Left lung (tissue), 10 donors: ENCODE measurements around the gene SCGB3A2. TPM values are rescaled to one million over a fixed set of nuclear protein-coding genes. Genes with fewer than 3 reads are reported as not detected.

Experiments
- ATAC-seq: fragments of 200-7000 bp; cut with Tn5 transposase; one replicate; pipeline ENCODE4 v1.9.1; 2020; ENCODE audit warnings: moderate library complexity
- DNase-seq, 4 donors: peaks; one replicate each; pipeline ENCODE4 v3.0.0-alpha.2; 2013 to 2020
- H3K27ac ChIP-seq, 2 donors: fragments of 200-600 bp; sonication (generic) in 1 of 2; one replicate each; pipeline versions ENCODE4 v1.5.0 to v1.8.0; 2020 to 2021
- H3K27me3 ChIP-seq, 2 donors: fragments of 200-600 bp; sonication (generic) in 1 of 2; one replicate each; pipeline versions ENCODE4 v1.5.0 to v1.8.0; 2020 to 2021
- H3K36me3 ChIP-seq, 2 donors: fragments of 200-600 bp; sonication (generic) in 1 of 2; one replicate each; pipeline versions ENCODE4 v1.5.0 to v1.8.0; 2020 to 2021
- H3K4me1 ChIP-seq, 2 donors: fragments of 200-600 bp; one replicate each; pipeline ENCODE4 v1.8.0; 2021
- H3K4me3 ChIP-seq, 2 donors: fragments of 200-600 bp; sonication (generic) in 1 of 2; one replicate each; pipeline versions ENCODE4 v1.5.0 to v1.8.0; 2020 to 2021; ENCODE audit warnings: mild to moderate bottlenecking in 1 of 2
- H3K9me3 ChIP-seq, 2 donors: fragments of 200-600 bp; sonication (generic) in 1 of 2; one replicate each; pipeline versions ENCODE4 v1.5.0 to v1.8.0; 2020 to 2021
- intact Hi-C, 2 donors: fragments of 100-400 bp; cut with DNase I; formaldehyde crosslinking; loops; one replicate each; pipeline versions ENCODE4 v1.11.2 to v1.14.2; 2022
- polyA plus RNA-seq, 6 donors: library from polyadenylated mRNA; unstranded; fragments of 120-200 nt; gene quantifications; one replicate each; pipeline ENCODE4 v1.2.1, GENCODE V29; 2013; ENCODE audit not compliant: insufficient read length in 6 of 6
- total RNA-seq, 2 donors: library from RNA; stranded (reverse); fragmentation: NEBNext Ultra II Directional; extraction: Animal tissue kit (Norgen Biotek cat#: 25700); gene quantifications; one replicate each; pipeline ENCODE4 v1.2.1, GENCODE V29; 2021
- TF ChIP-seq, protein P1 (sequence below), 2 donors: fragments of 200-600 bp; sonication (generic) in 1 of 2; IDR thresholded peaks; one replicate each; pipeline versions ENCODE4 v1.5.0 to v1.8.0; 2021; ENCODE audit warnings: antibody characterized with exemption in 2 of 2
- donor health status: DM: no; HTN: yes; CAD: no.
- donor health status: DM: no; HTN: no; CAD: no.

Gene SCGB3A2
- total and polyA plus RNA-seq, 8 donors, result 76.6 to 2,625 (median 1,609) TPM

DNA sequence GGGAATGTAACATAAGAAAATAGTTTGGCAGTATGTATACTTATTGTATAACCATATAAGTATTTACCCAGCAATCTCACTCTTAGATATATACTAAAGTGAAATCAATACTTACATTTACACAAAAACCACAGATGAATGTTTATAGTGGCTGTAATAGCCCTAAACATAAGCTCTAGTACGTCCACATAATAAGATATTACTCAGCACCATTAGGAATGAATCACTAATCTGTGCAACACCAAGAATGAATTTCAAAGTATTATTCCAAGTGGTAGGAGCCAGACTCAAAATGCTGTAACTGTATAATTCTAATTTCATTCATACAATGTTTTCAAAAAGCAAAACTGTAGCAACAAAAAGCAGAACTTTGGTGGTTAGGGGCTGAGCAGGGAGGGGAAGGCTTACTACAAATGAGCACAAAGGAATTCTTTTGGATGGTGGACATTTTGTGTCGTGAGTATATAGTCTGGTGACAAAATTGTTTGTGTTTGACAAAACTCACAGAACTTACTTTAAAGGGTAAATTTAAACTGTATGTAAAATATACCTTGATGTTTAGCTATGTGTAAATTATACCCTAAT lies 39.7 kb downstream of the SCGB3A2 start:
- intact Hi-C loops, result no loop called here

DNA sequence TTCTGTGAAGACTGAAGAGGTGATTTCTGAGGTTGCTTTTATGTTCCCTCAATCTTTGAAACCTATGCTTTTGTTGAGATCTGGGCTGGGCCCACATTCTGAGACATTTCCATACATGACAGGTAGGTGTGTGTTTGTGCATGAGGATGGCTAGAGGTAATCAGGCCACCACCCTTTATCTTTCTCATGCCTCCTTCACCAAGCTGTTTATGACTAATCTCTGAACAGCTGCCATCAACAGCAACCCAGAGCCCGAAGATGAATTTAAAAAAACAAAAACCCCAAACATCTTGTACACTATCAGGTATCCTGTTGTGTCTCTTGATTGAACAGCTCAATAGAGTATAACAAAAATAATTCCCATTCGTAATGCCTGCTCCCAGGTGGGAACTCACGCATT lies 40.4 kb downstream of the SCGB3A2 start:
- TF ChIP-seq, protein P1, sequence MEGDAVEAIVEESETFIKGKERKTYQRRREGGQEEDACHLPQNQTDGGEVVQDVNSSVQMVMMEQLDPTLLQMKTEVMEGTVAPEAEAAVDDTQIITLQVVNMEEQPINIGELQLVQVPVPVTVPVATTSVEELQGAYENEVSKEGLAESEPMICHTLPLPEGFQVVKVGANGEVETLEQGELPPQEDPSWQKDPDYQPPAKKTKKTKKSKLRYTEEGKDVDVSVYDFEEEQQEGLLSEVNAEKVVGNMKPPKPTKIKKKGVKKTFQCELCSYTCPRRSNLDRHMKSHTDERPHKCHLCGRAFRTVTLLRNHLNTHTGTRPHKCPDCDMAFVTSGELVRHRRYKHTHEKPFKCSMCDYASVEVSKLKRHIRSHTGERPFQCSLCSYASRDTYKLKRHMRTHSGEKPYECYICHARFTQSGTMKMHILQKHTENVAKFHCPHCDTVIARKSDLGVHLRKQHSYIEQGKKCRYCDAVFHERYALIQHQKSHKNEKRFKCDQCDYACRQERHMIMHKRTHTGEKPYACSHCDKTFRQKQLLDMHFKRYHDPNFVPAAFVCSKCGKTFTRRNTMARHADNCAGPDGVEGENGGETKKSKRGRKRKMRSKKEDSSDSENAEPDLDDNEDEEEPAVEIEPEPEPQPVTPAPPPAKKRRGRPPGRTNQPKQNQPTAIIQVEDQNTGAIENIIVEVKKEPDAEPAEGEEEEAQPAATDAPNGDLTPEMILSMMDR (IDR thresholded peaks at IDR 0.05), result no peak
- DNase-seq (no peak), ATAC-seq (no peak)
- no peaks in the 10 kb centered on the region for H3K9me3 ChIP-seq
- intact Hi-C loops, result no loop called here
- no peaks in the 10 kb centered on the region for H3K4me1 ChIP-seq
- H3K36me3 ChIP-seq, result no peaks in the 10 kb centered on the region
- no peak overlapping the region for H3K27ac ChIP-seq
- H3K27me3 ChIP-seq, result no peaks in the 10 kb centered on the region
- no peak overlapping the region for H3K4me3 ChIP-seq

More for the DNA sequence above, 39.7 kb downstream of the SCGB3A2 start:
- no peaks in the 10 kb centered on the region for H3K4me1 ChIP-seq
- H3K9me3 ChIP-seq, result no peaks in the 10 kb centered on the region
- TF ChIP-seq, protein P1 (IDR thresholded peaks at IDR 0.05), result no peak
- H3K27ac ChIP-seq, result no peak overlapping the region
- no peak for DNase-seq
- H3K36me3 ChIP-seq, result no peaks in the 10 kb centered on the region
- ATAC-seq, result no peak
- no peaks in the 10 kb centered on the region for H3K27me3 ChIP-seq
- no peak overlapping the region for H3K4me3 ChIP-seq

DNA sequence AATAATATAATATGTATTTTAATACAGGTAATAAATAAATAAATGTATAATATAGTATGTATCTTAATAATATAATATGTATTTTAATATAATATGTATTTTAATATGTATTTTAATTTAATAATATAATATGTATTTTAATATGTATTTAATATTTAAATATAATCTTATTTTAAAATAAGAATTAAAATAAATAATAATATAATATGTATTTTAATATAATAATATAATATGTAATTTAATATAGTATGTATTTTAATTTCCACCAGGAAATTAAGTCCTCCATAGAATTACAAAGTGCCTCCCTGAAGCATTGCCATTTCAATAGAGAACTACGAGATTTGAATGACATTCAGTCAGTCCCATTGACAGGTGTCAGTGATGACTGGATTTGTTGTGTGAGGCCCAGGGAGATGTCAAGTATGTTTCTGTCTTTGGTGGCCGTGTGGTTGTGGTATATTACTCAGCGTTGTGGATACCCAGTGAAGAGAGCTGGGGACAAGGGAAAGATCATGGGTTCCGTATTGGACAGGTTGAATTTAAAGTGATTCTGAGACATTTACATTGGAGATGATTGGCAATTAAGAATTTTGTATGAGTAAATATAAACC lies 42.0 kb downstream of the SCGB3A2 start:
- DNase-seq, result no peak
- H3K27me3 ChIP-seq, result no peaks in the 10 kb centered on the region
- no peak overlapping the region for H3K4me3 ChIP-seq
- no peak overlapping the region for H3K27ac ChIP-seq
- ATAC-seq, result no peak
- no peaks in the 10 kb centered on the region for H3K4me1 ChIP-seq
- no peaks in the 10 kb centered on the region for H3K9me3 ChIP-seq
- intact Hi-C loops, result no loop called here
- TF ChIP-seq, protein P1 (IDR thresholded peaks at IDR 0.05), result no peak
- no peaks in the 10 kb centered on the region for H3K36me3 ChIP-seq

DNA sequence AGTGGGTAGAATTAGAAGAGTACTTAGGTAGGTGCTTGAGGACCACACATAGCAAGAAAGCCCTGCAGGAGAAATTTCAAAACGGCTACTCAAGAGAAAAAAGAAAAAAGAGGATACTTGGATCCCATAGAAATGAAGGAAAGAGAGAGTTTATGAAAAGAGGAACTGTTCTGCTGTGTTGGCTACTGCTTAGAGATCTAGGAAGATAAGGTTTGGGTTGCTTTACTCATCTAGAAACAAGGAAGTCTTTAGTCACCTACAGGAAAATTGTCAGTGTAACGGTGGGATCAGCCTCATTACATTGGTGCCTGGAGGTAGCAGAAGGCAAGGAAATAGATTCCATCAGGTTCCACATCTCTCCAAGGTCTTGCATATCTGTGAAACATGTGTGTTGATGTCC lies 42.6 kb downstream of the SCGB3A2 start:
- no peak for DNase-seq
- H3K27ac ChIP-seq, result no peak overlapping the region
- no peaks in the 10 kb centered on the region for H3K27me3 ChIP-seq
- TF ChIP-seq, protein P1 (IDR thresholded peaks at IDR 0.05), result no peak
- H3K9me3 ChIP-seq, result no peaks in the 10 kb centered on the region
- no peak overlapping the region for H3K4me3 ChIP-seq
- intact Hi-C loops, result no loop called here
- no peaks in the 10 kb centered on the region for H3K4me1 ChIP-seq
- no peak for ATAC-seq
- no peaks in the 10 kb centered on the region for H3K36me3 ChIP-seq

DNA sequence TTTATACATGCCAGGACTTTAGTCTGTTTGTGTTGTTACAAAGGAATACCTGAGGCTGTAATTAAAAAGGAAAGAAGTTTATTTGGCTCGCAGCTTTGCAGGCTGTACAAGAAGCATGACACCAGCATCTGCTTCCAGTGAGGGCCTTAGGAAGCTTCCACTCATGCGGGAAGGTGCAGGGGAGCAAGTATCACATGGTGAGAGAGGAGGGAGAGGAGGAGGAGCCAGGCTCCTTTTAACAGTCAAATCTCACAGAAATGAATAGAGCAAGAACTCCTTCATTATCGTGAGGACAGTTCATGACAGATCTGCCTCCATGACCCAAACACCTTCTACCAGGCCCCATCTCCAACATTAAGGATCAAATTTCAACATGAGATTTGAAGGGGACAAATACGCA lies 46.5 kb downstream of the SCGB3A2 start:
- intact Hi-C loops, result no loop called here
- ATAC-seq, result no peak

More for the DNA sequence above, 46.5 kb downstream of the SCGB3A2 start:
- H3K27me3 ChIP-seq, result no peaks in the 10 kb centered on the region
- H3K4me3 ChIP-seq, result no peak overlapping the region
- no peak for DNase-seq
- TF ChIP-seq, protein P1 (IDR thresholded peaks at IDR 0.05), result no peak
- H3K9me3 ChIP-seq, result no peaks in the 10 kb centered on the region
- no peaks in the 10 kb centered on the region for H3K36me3 ChIP-seq
- H3K27ac ChIP-seq, result no peak overlapping the region
- no peaks in the 10 kb centered on the region for H3K4me1 ChIP-seq
